Measurements from ENCODE around the gene FAM120B. TPM values are rescaled to one million over a fixed set of nuclear protein-coding genes. Genes with fewer than 3 reads are reported as not detected.

Gene FAM120B
- total RNA-seq, 1 experiment from 2014 or later, result 25.2 TPM

DNA sequence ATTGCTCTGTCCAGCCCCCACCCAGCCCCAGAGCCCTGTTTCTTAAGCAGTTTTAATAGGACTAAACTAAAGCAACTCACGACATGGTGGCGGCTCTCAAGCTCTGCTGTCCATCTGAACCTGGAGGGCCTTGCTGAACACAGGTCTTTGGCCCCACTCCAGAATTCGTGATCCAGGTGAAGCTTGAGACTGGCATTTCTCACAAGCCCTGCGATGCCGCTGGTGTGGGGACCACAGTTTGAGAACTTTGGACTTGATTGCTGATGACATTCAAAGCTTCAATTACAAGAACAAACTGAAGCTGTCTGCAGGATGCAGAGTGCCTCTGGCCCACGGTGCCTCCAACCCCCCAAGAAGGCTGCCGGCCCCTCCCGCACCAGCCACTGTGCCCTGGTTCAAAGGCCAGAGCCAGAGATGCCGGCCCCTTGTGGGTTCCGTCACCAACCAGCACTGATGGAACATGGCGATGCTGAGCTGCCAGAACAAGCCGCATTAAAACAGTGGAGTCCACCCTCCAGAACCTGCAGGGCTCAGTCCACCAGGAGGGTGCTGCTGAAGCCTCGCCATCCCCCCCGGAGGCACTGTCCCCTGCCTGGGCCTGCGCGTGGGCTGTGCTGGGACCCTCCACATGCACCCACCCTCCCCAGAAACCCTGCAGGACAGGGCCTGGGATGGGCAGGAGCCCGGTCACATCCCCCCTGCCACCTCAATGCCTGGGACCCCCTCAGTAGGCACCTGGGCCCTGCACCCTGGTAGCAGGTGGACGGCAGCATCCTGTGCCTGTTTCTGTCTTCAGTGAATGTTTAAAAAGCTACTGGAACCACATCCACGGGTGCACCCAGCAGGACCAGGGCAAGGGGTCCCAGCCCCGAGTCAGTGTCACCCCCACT lies 145.4 kb downstream of the FAM120B start:
- Histone ChIP-seq H3K27ac (ENCODE audit: low read depth, low read length) (no peak overlapping the region; the same call in 1 of the 2 replicates), H3K79me2 (ENCODE audit: insufficient read depth, low read length) (no peaks in the 10 kb centered on the region), H2AFZ (ENCODE audit: low read depth, low read length, poor library complexity, severe bottlenecking) (no peak overlapping the region), H4K20me1 (ENCODE audit: insufficient read depth) (no peaks in the 10 kb centered on the region), H3K9me3 (ENCODE audit: control insufficient read depth in 1 of 2, insufficient read depth in 1 of 2, low read depth in 1 of 2, low read length in 2 of 2) (peaks cover 0 to 5% of the 10 kb centered on the region in 2 experiments; a peak in 2 of 4 replicates), H3K4me1 (ENCODE audit: control insufficient read depth in 1 of 2, insufficient read depth in 2 of 2, low read length in 2 of 2) (no peaks in the 10 kb centered on the region), H3K9me2 (ENCODE audit: insufficient read depth) (no peaks in the 10 kb centered on the region), H3K4me3 (replicated peaks in 1 of 2; ENCODE audit: low read depth in 1 of 2, low read length in 2 of 2) (no peak overlapping the region), H3K27me3 (ENCODE audit: insufficient read depth, low read length) (no peaks in the 10 kb centered on the region), H3K9ac (ENCODE audit: low read length) (no peak overlapping the region), H3K4me2 (ENCODE audit: low read length) (no peak overlapping the region), H3K36me3 (ENCODE audit: control insufficient read depth in 1 of 2, insufficient read depth in 2 of 2, low read length in 2 of 2) (no peaks in the 10 kb centered on the region)
- no TSS peak for BruUV-seq (replicated peaks)
- POLR2A ChIA-PET, result no interaction called here
- RAD21 ChIA-PET (ENCODE audit: low non-redundant PET in 1 of 2, low total read pairs in 2 of 2, uncharacterized antibody in 2 of 2, unreplicated experiment in 2 of 2), result no interaction called here
- ATAC-seq, result no peak
- CTCF ChIA-PET, result no interaction called here
- intact Hi-C loops (cut with micrococcal nuclease), result no loop called here
- no peak for DNase-seq (ENCODE audit: low read depth, low spot score)
- no peak for TF ChIP-seq FOSL1 (IDR thresholded peaks at IDR 0.05; ENCODE audit: low read depth)
- TF ChIP-seq, protein P1, sequence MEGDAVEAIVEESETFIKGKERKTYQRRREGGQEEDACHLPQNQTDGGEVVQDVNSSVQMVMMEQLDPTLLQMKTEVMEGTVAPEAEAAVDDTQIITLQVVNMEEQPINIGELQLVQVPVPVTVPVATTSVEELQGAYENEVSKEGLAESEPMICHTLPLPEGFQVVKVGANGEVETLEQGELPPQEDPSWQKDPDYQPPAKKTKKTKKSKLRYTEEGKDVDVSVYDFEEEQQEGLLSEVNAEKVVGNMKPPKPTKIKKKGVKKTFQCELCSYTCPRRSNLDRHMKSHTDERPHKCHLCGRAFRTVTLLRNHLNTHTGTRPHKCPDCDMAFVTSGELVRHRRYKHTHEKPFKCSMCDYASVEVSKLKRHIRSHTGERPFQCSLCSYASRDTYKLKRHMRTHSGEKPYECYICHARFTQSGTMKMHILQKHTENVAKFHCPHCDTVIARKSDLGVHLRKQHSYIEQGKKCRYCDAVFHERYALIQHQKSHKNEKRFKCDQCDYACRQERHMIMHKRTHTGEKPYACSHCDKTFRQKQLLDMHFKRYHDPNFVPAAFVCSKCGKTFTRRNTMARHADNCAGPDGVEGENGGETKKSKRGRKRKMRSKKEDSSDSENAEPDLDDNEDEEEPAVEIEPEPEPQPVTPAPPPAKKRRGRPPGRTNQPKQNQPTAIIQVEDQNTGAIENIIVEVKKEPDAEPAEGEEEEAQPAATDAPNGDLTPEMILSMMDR (IDR thresholded peaks at IDR 0.05 in 2 of 3, conservative IDR thresholded peaks at IDR 0.05 in 1 of 3; ENCODE audit: borderline replicate concordance in 1 of 3, insufficient read depth in 1 of 3, low read depth in 2 of 3, low read length in 2 of 3), result no peak
- no peak for TF ChIP-seq YY1 (IDR thresholded peaks at IDR 0.05; ENCODE audit: extremely low read depth, insufficient replicate concordance, low read depth, low read length)
- TF ChIP-seq, protein P2, sequence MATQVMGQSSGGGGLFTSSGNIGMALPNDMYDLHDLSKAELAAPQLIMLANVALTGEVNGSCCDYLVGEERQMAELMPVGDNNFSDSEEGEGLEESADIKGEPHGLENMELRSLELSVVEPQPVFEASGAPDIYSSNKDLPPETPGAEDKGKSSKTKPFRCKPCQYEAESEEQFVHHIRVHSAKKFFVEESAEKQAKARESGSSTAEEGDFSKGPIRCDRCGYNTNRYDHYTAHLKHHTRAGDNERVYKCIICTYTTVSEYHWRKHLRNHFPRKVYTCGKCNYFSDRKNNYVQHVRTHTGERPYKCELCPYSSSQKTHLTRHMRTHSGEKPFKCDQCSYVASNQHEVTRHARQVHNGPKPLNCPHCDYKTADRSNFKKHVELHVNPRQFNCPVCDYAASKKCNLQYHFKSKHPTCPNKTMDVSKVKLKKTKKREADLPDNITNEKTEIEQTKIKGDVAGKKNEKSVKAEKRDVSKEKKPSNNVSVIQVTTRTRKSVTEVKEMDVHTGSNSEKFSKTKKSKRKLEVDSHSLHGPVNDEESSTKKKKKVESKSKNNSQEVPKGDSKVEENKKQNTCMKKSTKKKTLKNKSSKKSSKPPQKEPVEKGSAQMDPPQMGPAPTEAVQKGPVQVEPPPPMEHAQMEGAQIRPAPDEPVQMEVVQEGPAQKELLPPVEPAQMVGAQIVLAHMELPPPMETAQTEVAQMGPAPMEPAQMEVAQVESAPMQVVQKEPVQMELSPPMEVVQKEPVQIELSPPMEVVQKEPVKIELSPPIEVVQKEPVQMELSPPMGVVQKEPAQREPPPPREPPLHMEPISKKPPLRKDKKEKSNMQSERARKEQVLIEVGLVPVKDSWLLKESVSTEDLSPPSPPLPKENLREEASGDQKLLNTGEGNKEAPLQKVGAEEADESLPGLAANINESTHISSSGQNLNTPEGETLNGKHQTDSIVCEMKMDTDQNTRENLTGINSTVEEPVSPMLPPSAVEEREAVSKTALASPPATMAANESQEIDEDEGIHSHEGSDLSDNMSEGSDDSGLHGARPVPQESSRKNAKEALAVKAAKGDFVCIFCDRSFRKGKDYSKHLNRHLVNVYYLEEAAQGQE (IDR thresholded peaks at IDR 0.05; ENCODE audit: low read depth), result no peak

All from HCT116 (cell line).